ENCODE measurements around the gene HIVEP2.
A peak's percentile ranks its signal among the peaks of the same experiment; 100 is the strongest.

The HIVEP2 gene

DNA sequence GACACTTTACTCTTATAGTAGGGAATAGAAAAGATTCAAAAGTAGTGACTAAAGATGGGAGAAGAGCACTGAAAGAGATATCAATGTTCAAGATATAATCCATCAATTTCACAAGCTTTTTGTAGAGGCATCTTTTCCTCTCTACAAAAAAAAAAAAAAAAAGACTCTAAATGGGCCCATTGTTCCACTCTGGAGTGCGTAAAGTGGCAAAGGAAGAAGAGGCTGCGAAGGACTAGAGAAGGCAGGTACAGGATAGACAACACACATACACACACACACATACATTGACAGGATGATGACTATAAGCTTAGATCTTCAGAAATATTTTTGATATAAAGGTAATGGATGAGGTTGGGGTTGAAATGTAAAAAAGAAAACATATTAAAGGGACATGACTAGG lies 157.6 kb downstream of the HIVEP2 start:
- DNase-seq (ENCODE audit: low read depth, low spot score), result no peak

- no peak for DNase-seq (ENCODE audit: low read depth, low spot score)
These were observed 158.5 kb downstream of the HIVEP2 start for GRCh38 chr6:142786476-142786875.

DNA sequence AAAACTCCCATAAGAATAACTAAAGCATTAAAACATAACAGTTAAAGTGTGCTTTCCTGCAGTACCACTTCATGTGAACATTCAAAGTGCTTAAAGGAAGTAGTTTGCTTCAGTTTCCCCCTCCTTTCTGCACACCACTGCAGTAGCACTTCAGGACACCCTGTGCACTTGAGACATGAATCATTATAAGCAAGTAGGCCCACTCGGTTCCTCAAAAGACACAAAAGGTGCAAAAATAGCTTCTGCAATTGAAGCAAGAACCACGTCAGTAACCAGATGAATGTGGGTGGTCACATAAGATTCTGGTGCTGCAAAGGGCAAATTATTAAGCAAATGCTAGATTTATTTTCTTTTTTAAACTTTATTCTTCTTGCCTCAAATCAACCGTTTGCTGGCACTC lies 160.6 kb downstream of the HIVEP2 start:
- no peak for DNase-seq (ENCODE audit: low read depth, low spot score)

GRCh38 chr6:142783499-142783898 lies 161.5 kb downstream of the HIVEP2 start:
- no peak for DNase-seq (ENCODE audit: low read depth, low spot score)

GRCh38 chr6:142781129-142781528 lies 163.8 kb downstream of the HIVEP2 start:
- no peak for DNase-seq (ENCODE audit: low read depth, low spot score)

GRCh38 chr6:142773859-142774648 lies 170.9 kb downstream of the HIVEP2 start:
- no peak for DNase-seq (ENCODE audit: low read depth, low spot score)

DNA sequence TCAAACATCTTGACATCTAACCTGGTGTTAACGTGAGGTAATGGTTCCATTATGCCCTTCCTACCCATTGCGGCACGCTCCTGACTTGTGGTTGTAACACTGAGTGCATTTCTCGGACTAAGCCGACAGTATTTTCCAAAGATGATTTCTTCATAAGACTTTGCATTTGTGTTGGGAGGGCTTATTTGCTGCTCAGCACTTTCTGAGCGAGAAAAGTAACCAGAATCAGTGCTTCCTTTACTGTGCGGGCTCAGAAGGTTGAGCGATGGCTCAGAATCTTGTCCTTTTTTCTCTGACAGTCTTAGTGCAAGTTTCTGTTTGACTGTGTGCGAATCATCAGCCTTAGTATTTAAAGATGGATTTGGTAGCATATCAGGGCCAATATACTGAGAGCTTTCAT lies 171.7 kb downstream of the HIVEP2 start:
- DNase-seq (ENCODE audit: low read depth, low spot score), result no peak

DNA sequence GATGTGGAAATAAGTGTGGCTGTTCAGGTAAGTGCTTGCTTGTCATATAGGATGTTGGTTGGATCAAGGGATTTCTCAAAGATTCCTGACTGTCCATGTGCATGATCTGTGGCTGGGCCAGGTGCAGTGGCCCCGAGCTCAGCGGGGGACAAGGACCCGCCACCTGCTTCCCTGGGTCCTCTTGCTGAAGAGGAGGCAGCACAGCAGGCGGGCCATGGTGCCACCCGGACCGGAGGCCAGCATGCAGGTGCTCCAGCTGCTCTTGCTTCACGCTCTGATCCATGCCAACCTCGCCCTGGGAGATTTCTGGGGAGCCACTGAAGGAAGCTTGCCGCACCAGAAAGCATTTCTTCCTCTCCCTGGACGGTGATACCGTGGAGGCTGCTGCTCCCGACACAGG lies 173.8 kb downstream of the HIVEP2 start:
- no peak for DNase-seq (ENCODE audit: low read depth, low spot score)

GRCh38 chr6:142765306-142765705 lies 179.7 kb downstream of the HIVEP2 start:
- no peak for DNase-seq (ENCODE audit: low read depth, low spot score)

GRCh38 chr6:142764311-142764710 lies 180.7 kb downstream of the HIVEP2 start:
- no peak for DNase-seq (ENCODE audit: low read depth, low spot score)

DNA sequence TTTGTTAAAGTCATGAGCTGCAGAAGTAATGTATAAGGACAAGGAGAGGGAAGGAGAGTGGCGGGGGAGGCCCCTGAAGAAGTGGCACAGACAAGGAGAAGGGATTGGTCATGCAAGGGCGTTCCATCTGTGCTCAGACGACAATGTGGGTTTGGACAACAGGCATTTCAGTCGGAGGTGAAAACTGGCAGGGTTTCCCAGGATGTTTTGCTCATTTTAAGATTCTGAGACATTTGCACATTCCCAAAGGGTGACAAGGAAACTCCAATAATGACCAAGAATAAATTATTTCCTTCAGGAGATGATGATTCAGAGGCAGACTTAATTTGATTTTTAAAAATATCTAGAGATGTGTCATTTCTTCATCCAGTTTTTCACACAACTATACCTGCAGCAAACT lies 181.8 kb downstream of the HIVEP2 start:
- DNase-seq (ENCODE audit: low read depth, low spot score), result no peak

DNA sequence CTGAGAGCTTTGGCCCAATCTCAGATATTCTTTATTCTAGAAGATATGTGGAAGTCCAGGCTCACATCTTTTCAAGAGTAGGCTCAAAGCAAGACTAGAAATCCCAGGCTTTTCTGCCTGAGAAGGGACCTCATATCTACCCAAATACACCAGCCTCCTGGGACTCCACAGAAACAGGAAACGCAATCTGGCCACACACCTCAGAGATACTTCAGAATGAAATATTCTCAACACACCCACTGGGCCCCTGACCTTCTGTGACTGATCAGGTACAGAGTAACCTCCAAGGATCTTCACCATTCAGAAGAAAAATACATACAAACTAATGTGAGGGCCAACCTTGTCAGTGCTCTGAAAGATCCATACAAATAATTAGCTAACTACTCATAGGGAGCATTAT lies 183.2 kb downstream of the HIVEP2 start:
- no peak for DNase-seq (ENCODE audit: low read depth, low spot score)

- no peak for DNase-seq (ENCODE audit: low read depth, low spot score)
These were observed 184.8 kb downstream of the HIVEP2 start for GRCh38 chr6:142760152-142760551.

DNA sequence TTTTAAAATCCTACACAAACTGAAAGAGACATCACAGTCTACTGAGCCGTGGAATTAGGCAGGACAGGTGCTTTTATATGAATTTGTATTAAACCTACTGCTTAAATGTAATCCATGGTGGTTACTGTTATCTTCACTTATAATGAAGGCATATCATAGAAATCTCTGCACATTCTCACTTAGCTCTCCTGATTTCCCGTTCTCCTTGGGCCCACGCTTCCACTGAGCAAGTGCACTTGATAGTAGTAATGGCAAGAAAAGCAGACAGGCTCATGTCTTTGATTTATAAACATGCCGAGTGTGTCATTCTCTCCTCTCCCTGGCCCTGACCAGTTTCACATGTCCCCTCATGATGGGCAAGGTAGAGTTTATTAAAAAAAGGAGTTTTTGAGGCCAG lies 186.3 kb downstream of the HIVEP2 start:
- DNase-seq (ENCODE audit: low read depth, low spot score), result no peak

GRCh38 chr6:142757852-142758628 lies 186.9 kb downstream of the HIVEP2 start:
- no peak for DNase-seq (ENCODE audit: low read depth, low spot score)

DNA sequence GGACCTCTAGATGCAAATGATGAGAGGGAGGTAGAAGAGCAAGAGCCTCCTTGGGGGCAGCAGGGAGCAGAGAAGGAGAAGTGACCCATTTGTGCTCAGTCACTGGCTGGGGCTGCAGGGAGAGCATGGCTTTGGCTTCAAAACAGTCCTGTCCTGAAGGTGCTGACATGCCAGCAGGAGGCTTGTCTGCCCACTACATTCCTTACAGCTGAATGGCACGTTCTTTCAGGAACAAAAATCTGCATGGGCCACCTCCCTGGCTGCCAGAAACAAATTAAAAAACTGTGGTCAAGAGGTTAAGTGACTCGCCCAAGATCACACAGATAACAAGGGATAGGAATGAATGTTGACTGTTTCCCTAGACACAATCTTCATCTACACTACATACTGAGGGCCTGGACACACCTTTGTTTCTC lies 188.8 kb downstream of the HIVEP2 start:
- no peak for DNase-seq (ENCODE audit: low read depth, low spot score)

GRCh38 chr6:142753196-142753595 lies 191.8 kb downstream of the HIVEP2 start:
- DNase-seq (ENCODE audit: low read depth, low spot score), result no peak

- DNase-seq (ENCODE audit: low read depth, low spot score), result no peak
These were observed 192.6 kb downstream of the HIVEP2 start for GRCh38 chr6:142752348-142752747.

GRCh38 chr6:142751452-142751851 lies 193.5 kb downstream of the HIVEP2 start:
- no peak for DNase-seq (ENCODE audit: low read depth, low spot score)

DNA sequence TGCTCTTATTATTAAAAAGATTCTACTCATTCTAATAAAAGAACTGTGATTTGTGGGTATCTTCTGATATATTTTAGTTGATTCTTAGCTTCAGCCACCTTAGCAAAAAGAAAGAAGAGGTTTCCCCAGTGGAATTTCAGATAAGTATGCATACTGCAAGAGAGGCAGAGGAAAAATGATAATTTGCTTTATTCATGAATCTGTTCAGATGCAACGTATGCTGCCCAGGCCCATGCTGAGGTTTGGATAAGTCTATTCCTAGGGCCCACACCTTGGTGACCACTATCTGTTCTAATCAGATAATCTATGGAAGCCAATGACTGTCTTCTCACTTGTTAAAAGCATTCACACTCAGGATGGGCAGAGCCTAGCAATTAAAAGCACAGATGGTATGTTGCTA lies 194.0 kb downstream of the HIVEP2 start:
- DNase-seq (ENCODE audit: low read depth, low spot score), result no peak

DNA sequence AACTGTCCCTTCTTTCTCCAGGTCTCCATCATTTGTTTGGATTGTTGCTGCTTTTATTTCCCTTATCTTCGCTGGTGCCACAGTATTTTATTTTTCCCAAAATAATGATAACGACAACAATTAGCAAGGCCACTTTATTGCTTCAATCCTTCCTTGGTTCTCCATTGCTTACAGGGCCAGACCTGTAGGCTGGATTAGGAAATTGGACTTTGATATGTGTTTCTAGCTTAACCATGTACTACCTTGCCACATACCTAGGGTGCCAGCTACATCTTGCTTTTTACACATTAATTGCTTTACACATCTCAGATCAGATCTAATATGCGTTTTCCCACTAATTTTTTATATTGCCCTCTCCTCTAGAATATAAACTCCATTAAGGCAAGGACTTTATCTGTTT lies 195.4 kb downstream of the HIVEP2 start:
- no peak for DNase-seq (ENCODE audit: low read depth, low spot score)

GRCh38 chr6:142746524-142746923 lies 198.5 kb downstream of the HIVEP2 start:
- DNase-seq (ENCODE audit: low read depth, low spot score), result peak; percentile 4

DNA sequence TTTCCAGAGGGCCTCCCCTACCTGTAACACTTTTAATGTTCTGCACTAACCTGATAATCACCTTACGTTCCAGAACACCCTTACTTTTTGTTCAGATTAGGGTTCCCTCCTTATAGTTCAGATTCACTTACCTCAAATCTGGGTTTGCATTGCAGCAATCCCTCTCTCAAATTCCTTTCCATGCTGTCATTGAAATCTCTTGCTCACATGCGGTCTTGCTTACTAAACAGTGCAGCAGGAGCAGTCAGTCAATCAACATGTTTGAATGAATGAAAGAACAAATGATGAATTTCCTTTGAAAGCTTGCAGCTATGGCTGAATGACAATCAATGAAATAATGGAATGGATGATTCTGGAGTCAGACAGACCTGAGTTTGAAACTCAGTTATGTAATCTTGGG lies 200.1 kb downstream of the HIVEP2 start:
- DNase-seq (ENCODE audit: low read depth, low spot score), result no peak

Measured in brain pericyte (primary cell).